M059J (cell line): Measurements from ENCODE around the gene DGKG. TPM values are rescaled to one million over a fixed set of nuclear protein-coding genes. Genes with fewer than 3 reads are reported as not detected.

Experiments
- DNase-seq: peaks from one replicate; pipeline ENCODE4 v3.0.0-alpha.2; 2012; ENCODE audit warnings: low read depth
- total RNA-seq: library from RNA; depleted of rRNA; stranded (reverse); fragments of >200 nt; shearing (Covaris generic); gene quantifications from 2 replicates; pipeline ENCODE4 v1.2.3, GENCODE V29; 2014

The DGKG gene
- total RNA-seq, 1 experiment from 2014 or later: 16.7 TPM

DNA sequence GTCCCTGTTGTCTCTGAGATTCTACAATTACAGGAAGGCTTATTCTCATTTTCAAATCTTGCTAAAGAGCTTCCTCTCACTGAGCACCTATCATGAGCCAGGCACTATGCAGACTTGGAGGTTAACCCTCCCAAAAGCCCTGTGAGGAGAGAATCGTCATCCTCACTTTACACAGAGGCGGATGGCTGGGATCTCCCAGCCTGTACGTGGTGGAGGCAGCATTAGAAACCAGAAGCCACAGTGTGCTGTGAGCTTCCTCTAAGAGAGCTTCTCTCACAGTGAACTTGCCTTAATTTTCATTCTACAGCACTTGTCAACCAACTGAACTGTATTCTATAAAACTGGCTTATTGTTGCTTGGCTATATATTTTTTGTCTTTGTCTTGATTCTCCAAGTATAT lies 6.1 kb upstream of the DGKG start:
- no peak for DNase-seq

GRCh38 chr3:186367631-186368030 lies 5.6 kb upstream of the DGKG start:
- no peak for DNase-seq

DNA sequence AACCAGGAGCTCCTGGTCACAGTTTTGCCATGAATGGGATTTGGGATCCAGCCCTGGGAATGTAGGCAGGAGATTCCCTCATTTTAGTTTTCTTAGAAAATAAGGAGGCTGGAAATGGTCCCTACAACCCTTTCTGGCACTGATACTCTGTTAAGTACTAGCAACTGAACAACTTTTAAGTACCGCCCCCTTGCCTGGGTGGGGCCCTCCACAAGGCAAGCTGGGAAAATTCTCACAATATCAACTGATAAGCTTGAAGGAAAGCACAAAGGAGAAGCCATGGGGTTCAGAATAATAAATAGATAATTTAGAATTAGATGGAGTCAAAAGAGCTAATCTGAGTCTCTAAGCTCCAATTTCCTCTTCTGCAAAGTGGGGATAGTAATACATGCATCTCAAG lies 4.2 kb upstream of the DGKG start:
- no peak for DNase-seq

- peak; percentile 86 for DNase-seq
These were observed 3.4 kb upstream of the DGKG start for GRCh38 chr3:186365202-186365974.

GRCh38 chr3:186362988-186363387 lies 954 bp upstream of the DGKG start:
- peak; percentile 56 for DNase-seq

DNA sequence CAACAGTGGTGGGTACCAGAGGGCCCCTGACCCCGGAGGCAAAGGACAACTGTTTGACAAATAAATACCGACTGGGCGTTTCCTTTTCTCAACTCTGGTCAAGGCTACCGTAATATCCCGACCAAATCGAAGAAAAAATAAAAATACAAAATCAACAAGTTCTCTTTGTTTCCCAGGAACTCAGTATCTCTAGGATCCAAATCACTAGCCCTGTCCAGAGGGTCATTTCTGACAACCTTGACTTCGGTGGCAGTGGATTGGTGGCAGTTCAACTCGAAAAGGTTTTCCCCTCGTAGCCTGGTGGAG lies 456 bp upstream of the DGKG start:
- DNase-seq: no peak

GRCh38 chr3:186361246-186361761 lies 730 bp downstream of the DGKG start:
- DNase-seq: no peak

DNA sequence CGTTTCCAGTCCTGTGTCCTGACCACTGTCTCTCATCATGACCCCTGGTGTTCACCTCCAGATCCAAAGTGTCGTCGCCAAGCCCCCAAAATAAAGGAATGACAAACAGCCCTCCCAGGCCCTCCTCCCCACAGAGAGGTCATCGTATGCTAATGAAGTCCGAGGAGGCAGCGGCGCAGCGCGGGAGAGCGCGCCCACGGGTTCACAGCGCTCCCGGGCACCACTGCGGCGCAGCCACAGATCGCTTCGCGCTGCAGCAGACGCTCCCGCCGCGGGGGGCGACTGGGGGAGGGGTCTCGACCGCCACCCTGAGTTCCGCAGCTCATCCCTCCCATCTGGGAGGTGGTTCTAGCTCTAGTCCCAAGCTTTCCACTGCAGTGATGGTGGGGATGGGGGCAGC lies 1.3 kb downstream of the DGKG start:
- DNase-seq: no peak

- DNase-seq: no peak
These were observed 3.0 kb downstream of the DGKG start for GRCh38 chr3:186359078-186359477.

- no peak for DNase-seq
These were observed 5.9 kb downstream of the DGKG start for GRCh38 chr3:186356152-186356551.

DNA sequence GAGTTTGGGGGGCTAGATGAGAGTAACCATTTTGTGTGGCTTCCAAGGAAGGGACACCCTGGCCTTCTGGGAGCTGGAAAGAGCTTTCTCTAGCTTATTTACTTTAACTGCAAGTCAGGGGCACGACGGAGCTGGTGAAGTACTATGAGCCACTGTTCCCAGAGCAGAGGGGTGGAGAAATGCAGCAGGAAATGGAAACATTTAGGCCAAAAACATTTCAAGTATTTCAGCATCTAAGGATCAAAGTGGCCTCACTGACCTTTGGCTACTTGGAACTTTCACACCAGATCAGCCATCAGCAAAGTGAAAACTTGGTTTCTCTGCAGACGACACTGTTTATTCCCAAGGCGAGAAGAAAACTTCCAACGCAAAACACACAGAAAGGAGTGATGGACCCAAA lies 7.9 kb downstream of the DGKG start:
- DNase-seq: no peak

GRCh38 chr3:186352369-186352768 lies 9.7 kb downstream of the DGKG start:
- DNase-seq: no peak

DNA sequence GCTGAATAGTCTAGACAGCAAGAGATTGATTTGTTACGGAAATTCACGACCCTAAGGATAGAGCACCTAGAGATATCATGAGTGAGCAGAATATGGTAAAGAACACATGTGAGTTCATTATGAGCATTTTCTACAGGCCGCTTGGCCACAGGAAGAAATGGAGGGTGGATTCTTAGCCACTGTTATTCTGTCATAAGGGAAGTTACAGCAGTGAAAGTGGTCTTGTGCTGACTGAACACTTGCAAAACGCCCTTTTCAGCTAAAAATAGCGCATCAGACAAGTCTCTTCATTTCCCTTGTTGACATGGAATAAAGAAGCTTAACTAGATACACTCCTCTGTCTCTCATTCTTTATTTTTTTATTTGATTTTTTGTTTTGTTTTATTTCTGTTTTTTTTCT lies 19.8 kb downstream of the DGKG start:
- no peak for DNase-seq

GRCh38 chr3:186340204-186340603 lies 21.8 kb downstream of the DGKG start:
- peak; percentile 55 for DNase-seq

GRCh38 chr3:186339180-186339918 lies 22.7 kb downstream of the DGKG start:
- no peak for DNase-seq

GRCh38 chr3:186333256-186333655 lies 28.8 kb downstream of the DGKG start:
- no peak for DNase-seq

DNA sequence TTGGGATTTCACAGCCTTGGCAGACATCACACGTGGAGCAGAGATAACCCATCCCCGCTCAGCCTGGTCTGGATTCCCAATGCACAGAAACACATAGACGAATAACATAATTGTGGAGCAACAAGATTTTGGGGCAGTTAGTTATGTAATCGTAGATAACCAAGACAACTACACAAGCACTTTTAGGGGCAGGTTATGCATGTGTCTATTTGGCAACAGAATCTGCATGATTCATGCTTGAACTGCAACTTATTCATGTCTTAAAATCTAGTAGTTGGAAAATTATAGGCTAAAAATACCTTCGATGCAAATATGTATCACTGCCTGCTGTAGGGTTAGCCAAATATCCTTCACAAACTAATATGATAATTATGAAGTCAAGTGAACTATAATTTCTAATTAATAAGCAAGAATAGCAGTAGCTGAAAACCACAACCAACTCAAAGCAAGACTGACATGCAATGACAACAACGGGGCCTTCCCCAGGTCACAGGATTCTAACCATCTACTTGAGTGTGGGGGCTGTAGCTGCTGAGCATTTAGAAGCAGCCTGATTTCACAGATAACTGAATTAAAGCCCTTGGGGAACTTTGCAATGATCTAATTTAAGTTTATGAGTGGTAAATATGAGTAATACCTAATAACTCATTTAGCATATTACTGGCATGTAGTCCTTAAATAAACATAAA lies 31.1 kb downstream of the DGKG start:
- peak; percentile 44 for DNase-seq

DNA sequence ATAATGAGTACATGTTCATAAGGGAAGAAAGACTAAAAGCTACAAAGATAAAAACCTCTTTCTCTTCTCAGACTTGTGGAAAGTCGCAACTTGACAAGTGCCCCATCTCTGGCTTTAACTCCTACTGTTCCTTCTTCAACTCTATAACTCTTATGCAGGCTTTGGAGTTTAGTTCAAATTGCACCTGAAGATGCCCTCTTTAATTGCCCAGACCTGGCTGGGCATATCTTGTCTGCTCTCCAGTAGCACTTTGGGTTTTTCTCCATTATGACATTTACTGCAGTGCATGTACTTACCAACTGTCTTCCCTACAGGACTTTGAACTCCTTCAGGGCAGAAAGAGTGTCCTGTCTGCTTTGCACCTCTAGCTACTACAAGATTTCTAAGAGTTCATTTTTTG lies 32.4 kb downstream of the DGKG start:
- DNase-seq: no peak

DNA sequence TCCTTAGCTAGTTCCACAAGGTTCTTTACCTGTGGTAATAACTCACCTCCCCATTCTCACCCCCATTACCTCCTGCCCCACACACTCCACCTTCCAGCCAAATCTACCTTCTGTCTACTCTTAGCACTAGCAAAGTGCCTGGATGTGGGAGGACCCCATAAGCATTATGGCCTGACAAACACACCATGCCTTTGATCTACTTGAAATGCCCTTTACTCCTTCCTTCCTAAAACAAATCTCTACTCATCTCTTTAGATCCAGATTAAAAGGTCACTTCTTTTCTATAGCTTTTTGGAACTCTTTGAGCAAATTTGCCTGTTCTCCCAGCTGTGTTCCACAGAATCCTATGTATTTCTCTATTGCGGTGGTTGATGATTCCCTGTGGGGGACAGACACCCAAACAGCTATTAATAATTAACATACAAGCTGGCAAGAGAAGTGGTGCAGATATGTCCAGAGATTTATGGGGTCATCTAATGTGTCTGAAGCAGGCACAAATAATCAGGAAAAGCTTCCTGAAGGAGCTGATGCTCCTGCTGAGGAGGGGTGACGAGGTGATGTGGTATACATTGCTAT lies 34.0 kb downstream of the DGKG start:
- DNase-seq: no peak

- DNase-seq: no peak
These were observed 39.3 kb downstream of the DGKG start for GRCh38 chr3:186322761-186323160.

DNA sequence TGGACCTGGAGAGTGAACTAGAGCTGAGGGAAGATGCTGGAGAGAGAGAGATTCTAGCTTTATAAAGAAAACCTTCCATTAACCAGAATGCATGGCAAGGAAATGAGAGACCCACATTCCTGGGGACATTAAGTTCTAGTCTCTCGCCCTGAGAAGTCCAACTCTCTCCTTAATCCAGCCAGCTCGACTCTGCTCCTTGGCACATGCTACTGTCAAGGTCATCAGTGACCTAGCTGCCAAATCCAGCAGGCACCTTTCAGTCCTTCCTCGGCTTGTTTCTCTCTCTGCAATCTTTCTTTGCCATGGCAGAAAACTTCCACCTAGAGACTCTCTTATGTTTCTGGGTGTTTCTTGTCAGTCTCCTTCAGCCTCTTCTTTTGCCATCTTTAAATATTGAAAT lies 40.3 kb downstream of the DGKG start:
- no peak for DNase-seq

DNA sequence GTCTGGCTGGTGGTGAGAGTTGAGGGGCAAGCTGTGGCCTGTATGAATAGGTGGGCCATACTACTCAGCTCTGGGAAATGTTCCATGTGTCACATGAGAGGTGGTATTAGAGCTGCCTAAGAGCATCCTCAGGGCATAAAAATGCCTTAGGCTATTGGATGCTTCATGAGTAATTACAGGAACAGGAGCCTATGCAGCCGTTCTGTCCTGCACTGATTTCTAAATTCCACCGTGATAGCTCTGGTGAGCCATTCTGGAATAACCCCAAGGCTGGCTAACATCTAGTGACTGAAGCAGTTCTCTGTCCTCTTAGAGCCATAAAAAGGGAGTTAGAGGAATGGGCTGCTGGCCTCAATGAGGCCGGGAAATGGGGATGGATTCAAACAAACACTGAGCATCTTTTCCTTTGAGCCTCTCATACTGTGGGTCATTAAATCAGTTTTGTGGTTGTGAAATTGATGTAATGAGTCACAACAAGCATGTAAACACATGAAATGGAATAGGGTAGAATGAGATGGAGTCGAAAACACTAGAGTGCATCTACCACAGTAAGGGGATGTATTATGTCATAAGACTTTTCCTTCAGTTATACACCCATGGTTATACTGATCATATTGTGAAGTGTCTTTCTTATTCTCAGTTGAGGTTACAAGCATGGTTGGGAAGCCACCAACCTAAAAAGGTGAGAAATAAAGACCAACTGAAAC lies 41.0 kb downstream of the DGKG start:
- DNase-seq: peak; percentile 87
